GM18858 (cell line): Measurements from ENCODE around the gene SIPA1L3.
"Not testable (repeated sequence)": the region's sequence is repeated elsewhere in the genome, so short reads cannot be mapped to it uniquely, and the experiment has no call there.

ENCODE experiments used
- ATAC-seq: cut with Tn5 transposase; IDR thresholded peaks from one replicate; pipeline ENCODE4 v1.9.1; 2021; ENCODE audit not compliant: unreplicated experiment

The SIPA1L3 gene

DNA sequence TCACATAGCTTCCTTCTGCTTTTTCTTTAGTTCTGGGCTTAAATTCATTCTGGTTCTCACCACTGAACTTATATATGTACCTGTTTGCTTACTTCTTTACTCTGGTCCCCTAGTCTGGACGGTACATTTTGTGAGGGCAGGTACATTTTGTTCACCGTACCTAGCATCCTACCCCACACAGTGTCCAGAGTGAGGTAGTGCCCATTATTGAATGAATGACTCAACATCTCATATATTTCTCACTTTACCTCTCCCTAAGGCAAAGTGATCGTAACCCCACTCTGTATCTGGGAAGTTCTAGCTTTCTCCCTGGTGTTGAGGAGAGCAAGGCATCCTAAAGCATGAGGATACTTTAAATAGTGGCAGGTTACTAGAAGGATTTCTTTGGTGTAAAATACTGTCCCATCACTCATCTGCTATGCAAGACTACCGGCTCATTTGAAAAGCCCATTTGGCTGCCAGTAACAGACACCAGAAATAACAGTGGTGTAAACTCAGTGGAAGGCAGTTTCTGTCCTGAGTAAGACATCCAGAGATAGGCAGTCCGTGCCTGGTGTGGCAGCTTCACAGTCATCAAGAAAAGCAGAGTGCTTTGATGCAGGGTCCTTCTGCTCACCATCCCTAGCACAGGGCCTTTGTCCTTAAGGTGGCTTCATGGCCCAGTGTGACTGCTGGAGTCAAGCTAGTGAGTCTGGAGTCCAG is 111.8 kb downstream of the SIPA1L3 start:
- ATAC-seq = no peak

DNA sequence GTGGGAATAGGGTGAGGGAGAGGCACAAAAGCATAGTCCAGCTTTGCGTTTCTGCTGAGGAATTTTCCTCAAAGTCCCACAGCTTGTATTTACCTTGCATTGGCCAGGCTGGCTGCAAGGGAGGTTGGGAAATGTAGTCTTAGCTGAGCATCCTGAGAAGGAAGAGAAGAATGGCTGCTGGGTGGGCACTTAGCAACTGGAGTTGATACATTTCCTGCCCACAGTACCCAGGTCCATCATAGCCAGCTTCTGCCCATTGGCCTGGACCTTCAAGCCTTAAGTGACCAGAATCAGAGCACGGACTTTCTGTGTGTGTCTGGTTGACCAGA is 112.4 kb downstream of the SIPA1L3 start:
- no peak for ATAC-seq

DNA sequence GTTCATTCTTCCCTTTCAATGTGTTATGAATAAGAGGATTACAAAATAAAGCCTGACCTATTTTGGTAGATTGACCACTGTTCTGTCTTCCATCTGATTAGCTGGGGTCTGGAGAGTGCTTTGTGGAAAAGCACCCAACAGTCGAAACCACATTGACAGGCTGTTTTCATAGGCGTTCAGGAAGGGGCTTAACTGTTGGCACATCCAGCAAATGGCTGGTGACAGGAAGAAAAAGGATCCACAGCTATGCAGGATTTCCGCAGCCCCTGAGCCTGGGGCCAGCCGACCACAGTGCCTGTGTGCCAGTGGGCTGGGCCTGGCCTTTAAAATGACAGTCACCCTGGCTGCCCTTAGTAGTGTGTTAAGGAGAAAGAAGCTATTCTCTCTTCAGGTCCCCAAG is 113.3 kb downstream of the SIPA1L3 start:
- ATAC-seq = no peak

DNA sequence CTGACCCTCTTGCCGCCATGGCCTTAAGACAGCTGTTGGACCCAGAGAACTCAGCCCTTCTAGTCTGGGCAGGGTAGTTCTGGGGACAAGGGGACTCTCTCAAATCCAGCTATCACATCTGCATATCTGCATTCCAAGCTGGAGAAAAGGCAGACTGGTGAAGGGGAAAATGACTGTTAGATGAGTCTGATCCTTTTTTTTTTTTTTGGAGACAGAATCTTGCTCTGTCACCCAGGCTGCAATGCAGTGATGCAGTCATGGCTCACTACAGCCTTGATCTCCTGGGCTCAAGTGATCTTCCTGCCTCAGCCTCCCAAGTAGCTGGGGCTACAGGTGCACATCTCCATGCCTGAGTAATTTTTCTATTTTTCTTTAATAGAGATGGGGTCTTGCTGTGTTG is 114.3 kb downstream of the SIPA1L3 start:
- ATAC-seq = no peak

DNA sequence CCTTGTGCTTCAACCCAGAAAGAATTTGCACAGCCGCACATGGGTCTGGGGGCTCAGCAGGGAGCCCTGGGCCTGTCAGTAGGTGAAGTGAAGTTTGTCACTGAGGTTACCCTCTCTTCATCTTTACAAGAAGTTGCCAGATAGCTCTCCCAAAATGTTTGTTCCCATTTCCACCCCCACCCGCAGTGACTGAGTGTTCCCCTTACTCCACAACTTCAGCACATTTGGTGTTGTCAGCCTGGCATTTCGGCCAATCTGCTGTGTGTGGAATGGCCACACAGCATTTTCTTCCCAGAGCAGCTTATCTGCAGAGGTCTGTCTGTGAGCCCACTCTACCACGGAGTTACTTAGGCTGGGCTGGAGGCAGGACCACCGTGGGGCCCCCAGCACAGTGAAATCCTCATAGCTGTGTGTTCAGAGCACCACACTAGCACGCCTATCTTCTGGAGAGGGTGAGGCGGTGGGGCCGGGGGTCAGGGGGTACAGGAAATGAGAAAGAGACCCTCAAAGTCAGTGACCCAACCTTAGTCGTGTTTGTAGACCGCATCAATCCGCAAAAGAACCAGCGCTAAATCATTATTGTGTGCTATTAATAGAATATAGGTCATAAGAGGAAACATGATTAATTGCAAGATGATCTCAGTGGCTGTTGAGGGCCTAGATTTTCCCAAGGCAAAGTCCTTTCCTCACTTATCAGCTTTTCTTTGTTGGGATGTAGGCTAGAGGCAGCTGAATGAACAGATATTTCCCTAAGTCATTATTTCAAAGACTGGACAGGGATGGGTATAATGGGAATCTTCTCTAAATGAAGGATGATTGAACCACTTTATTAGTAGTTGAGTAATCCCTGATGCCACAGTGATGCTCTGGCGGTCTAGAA is 116.0 kb downstream of the SIPA1L3 start:
- ATAC-seq = no peak

DNA sequence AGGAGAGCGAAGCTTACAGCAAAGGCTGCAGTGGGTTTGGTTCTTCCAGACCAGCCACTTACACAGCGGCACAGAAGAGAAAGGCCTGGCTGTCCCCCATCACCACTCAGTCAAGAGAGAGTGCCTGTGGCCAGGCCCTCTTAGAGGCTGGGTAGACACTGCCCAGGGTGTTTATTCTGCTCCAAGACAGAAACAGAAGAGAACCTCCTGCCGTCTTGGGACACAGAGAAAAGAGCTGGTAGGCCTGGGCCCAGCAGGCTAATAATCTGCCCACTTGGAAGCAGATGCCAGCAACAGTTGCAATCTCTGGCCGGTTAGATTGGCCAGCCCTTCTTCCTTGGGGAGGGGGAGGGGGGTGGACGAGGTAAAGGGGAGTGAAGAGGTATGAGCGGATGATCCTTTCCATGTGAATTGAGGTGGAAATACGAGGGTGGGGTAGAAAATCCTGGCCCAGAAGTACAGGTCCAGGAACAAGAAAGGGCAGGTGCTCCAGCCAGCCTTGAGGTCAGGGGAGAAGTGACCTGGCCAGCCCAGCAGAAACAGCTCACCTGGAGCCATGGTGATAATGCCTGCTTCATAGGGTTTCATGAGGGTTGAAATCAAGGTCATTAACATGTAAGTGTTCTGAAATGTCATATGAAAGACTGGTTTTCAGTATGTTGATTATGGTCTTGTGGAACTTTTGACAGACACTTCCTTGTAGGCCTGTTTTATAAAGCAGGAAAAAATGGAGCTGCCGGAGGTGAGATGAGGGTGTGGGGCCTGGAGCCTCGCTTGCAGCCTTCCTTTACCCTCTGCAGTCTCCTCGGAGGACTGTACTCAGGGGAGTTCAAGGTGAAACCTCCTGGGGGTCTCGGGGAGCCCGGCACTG is 116.9 kb downstream of the SIPA1L3 start:
- ATAC-seq = no peak

DNA sequence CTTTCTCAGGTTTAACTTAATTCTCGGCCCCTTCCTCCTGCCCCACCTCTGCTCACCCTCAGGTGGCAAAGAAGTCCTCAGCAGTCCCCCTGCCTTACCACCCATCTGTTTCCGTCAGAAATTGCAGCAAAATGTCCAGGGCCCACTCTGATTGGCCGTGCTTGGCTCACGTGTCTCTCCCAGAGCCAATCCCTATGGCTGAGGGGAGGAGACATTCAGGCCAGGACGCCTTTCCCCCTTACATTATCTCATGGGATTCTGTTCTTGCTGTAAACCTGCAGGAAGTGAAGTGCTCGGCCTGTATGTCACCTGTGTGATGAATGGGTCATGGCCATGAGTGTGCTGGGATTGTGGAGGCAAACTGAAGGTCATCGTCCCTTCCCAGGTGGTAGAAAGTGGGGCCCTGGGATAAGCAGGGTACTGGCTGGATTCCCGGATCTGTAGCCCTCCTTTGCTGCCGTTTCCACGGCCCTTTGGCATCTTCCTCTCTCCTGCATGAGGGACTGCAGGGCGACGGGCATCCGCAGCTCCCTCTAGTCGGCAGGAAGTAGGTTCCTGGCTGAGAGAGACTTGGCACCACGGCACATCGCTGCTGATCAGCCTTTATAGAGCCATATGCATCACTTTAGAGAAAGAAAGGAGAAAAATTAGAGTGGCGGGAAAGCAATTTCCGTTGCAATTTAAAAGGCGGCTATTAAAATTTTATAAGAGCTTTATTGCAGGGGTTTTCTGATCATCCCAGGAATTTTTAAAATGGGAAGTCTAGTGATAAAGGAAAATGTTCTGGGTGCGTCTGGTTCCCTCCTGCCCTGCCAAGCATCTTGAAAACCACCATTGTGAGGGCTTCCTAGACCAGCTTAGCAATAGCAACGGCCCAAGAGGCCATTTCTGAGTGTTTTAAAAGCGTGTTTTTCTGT is 118.2 kb downstream of the SIPA1L3 start:
- no peak for ATAC-seq

DNA sequence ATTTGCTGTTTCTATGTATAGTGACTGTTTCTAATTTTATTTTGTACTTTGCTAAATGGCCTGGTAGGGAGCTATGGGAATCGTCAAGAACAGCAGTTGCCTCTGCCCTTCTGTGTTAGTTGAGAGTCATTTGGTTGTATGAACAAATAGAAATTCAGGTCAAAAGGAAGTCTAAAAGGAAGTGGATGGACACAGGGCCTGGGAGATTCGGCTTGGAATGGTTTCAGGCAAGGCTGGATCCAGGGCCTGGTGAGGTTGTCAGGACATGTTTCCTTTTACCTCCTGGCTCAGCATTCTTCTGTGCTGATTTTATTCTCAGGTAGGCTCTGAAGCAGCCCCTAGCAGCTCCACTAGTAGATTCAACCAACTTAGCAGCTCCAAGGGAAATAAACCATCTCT is 118.9 kb downstream of the SIPA1L3 start:
- no peak for ATAC-seq

DNA sequence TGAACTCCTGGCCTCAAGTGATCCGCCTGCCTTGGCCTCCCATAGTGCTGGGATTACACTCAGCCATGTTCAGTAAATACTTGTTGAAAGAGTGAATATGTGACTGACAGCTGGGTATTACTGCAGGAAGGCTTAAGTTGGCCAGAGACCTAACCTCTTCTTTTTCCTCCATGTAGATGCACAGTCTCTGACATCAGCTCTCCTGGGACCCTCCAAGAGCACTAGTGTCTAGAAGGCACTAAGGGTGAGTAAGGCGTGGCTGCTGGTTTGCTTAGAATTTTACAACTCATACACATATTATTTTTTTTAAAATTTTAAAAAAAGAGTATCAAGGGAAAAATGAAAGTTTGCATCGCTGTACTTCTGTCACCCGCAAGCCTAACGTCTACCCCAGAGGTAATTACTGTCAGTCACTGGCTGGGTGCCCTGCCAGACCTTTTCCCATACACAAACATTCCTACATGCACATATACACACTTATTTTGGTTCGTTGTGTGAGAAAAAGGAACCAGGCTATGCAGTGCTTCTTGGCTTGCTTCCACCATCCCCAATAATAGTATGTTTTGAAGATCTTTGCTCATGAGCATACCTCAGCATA is 122.0 kb downstream of the SIPA1L3 start:
- ATAC-seq = no peak

DNA sequence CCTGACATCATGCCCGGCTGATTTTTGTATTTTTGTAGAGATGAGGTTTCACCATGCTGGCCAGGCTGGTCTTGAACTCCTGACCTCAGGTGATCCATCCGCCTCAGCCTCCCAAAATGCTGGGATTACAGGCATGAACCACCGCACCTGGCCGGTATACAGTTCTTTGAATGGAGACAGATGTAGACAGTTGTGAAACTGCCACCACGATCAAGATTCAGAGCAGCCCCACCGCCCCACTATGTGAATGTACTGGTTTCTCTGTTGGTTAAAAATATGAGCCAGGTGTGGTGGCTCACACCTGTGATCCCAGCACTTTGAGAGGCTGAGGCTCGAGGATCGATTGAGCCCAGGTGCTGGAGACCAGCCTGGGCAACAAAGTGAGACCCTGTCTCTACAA is 123.0 kb downstream of the SIPA1L3 start:
- ATAC-seq = not testable (repeated sequence)

DNA sequence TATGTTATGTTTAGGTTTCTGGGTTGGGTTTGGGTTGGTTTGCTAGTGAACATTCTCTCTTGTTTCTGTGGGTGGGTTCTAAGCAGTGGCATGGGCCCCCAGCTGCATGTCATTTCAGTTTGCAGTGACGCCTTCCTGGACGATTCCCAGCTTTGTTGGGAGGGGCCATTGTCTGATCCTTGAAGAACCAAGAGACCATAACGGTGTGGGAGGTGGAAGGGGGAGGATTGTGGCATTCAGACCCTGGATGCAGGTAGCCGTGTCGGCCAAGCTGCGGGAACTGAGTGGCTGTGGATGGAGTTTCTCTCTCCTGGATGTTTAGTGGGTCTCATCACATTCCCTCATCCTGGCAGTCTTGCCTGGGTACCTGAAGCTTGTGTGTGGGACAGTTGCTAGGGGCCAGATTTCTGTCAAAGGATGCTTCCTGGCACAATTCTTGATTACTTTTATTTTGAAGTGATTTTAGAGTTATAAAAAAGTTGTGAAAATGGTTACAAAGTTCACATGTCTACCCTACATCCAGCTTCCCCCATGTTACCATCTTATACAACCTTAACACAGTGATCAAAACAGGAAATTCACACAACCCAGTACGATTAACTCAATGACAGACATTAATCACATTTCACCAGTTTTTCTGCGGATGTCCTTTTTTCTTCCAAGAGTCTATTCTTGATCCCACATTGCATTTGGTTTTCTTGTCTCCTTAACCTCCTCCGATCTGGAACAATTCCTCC is 123.8 kb downstream of the SIPA1L3 start:
- no peak for ATAC-seq

DNA sequence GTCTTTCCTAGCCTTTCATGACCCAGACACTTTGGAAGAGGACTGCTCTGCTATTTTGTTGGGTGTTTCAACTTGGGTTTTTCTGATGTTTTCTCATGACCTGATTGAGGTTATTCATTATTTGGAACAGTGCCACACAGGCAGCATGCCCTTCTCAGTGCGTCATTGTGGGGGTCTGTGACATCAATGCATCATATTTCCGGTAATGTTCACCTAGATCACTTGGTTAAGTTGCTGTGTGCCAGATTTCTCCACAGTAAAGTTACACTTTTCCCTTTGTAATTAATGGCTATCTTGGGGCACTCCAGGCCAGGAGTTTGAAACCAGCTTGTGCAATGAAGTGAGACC is 124.4 kb downstream of the SIPA1L3 start:
- ATAC-seq = no peak

DNA sequence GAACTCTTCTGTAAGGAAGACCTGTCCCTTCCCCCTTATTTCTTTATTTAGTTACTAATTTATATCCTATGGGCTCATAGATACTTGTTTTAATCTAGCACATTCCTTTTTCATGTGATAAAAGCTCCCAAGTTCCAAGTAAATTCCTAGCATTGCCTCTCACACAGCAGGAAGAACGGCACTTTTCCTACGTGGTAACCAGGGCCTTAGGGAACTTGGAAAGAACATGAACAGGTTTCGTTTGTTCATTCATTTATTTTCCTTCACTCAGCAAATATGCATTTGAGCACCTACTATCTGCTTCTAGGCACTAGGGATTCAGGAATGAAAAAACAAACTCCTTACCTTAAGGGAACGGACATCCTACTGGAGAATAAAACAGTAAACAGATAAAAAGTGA is 125.1 kb downstream of the SIPA1L3 start:
- ATAC-seq = no peak

DNA sequence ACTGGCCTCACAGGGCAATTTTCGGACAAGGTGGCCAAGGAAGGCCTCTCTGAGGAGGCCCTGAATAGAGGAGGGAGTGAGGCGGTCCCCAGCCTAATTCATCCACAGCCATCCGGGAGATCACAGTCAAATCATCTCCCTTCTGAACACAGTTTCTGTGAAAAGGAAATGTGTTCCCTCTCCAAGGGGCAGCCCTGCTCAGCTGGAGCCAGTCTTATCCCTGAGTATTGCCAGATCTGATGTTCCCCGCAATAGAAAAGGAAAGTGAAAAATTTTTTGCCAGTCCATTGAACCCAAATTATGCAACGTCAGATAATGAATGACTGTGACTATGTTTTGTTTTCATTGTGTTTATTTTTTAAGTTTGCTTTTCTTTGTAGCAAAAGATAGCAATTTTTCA is 125.9 kb downstream of the SIPA1L3 start:
- no peak for ATAC-seq

DNA sequence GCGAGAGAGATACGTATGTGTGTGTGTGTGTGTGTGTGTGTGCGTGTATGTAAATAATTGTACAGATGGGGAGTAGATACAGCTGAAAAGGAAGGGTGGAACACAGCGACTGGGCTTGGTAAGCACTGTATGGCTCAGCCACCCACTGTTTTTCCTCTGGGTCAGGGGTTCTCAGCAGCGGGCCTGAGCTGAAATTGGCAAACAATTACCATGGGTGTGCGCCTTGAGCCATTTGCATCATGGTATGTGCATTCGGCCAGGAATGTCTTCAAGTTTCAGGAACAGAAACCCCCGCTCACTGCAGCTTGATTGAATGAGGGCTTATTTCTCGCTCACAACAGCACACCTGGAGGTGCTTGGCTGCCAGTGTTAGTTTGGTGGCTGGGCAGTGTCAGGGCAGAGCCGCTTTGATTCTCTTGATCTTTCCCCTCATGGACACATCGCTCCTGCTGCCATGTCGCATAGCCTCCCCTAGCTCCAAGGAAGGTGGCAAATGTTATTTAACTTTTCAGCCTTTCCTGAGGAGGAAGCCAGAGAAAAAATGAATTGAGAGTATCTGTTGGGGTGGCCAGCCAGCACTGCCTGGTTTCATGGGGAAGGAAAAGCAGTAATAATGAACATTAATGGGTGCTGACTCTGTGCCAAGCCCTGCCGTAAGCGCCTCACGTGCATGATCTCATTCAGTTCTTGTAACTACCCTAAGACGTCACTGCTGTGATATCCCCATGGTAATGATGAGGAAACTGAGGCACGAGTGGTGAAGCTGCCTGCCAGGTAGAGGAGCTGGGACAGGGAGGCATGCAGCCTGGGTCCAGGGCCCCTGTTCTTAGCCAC is 126.9 kb downstream of the SIPA1L3 start:
- peak; percentile 61 for ATAC-seq

DNA sequence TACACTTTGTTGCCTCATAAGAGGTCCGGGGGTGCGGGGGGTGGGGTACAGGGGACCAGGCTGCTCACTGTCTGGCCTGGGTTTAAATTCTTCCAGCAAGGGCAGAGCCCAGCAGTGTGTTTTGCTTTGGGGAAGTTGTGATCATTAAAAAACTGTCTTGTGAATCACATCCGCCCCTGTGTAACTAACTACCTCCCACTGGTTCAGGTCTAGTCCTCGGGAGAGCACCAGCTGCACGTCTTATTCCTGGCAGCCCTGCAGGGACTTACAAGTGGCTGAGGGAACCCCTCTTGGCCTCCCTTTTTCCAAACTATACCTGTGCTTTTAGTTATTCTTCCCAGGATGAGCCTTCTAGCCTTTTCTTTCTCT is 127.5 kb downstream of the SIPA1L3 start:
- no peak for ATAC-seq

DNA sequence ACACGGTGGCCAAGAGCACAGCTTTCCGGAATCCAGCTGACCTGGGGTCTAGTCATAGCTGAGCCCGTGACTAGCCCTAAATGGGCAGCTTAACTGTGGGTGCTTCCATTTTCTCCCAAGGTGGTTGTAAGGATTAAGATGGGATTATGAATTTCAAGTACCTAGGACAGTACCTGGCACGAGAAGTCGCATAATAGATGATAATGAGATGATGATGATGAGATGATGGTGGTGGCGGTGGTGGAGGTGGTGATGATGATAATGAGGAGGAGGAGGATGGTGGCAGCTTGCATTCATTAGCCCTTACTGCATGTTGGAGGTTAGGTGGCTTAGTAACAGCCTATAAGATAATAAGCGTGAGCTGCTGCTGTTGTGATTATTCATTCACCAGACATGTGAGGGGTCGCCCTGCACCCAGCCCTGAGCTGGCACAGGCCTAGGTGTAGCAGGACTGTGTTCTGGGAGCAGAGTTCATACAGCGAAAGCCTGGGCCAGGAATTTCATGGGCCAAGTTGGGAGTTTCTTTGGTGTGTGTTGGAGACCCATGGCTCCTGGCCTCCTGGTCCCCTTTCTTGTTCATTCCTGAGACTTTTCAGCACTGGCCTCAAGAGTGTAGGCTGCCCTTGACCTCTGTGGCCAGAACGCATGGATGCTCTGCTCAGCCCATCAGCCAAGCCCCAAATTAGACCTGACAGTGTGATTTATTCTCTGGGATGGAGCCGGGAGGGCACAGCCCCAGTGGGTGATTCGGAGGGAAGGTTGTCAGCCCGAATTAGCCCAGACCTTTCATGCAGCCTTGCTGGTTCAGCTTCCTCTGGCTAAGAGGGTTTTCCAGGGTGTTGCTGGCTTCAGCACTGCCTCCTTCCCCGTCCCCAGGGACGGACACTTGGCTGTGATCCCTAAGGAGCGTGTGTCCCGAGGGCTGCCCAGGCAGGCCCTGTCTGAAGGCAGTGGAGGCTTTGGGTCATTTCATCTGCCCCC is 128.8 kb downstream of the SIPA1L3 start:
- ATAC-seq = no peak
